Osteocyte (in vitro differentiated cells): ENCODE measurements around the gene RHOT2. TPM values are rescaled to one million over a fixed set of nuclear protein-coding genes. Genes with fewer than 3 reads are reported as not detected.

Source experiments
- DNase-seq: peaks from one replicate; pipeline ENCODE4 v3.0.0; 2021; ENCODE audit warnings: mixed read lengths; ENCODE audit not compliant: unreplicated experiment; ENCODE audit errors: extremely low spot score
- H3K27ac Mint-ChIP-seq: one replicate; pipeline ENCODE4 v1.8.0; 2021; ENCODE audit warnings: mild to moderate bottlenecking, mixed read lengths; ENCODE audit not compliant: unreplicated experiment
- H3K27me3 Mint-ChIP-seq: one replicate; pipeline ENCODE4 v1.8.0; 2021; ENCODE audit warnings: mixed read lengths; ENCODE audit not compliant: unreplicated experiment
- H3K36me3 Mint-ChIP-seq: one replicate; pipeline ENCODE4 v1.8.0; 2021; ENCODE audit warnings: mixed read lengths; ENCODE audit not compliant: unreplicated experiment
- H3K4me1 Mint-ChIP-seq: one replicate; pipeline ENCODE4 v1.8.0; 2021; ENCODE audit warnings: mixed read lengths; ENCODE audit not compliant: unreplicated experiment
- H3K4me3 Mint-ChIP-seq: one replicate; pipeline ENCODE4 v1.8.0; 2021; ENCODE audit warnings: mild to moderate bottlenecking, moderate library complexity, mixed read lengths; ENCODE audit not compliant: unreplicated experiment
- H3K9me3 Mint-ChIP-seq: one replicate; pipeline ENCODE4 v1.8.0; 2021; ENCODE audit warnings: mixed read lengths; ENCODE audit not compliant: unreplicated experiment
- CTCF ChIP-seq: fragments of 200-600 bp; sonication (generic); IDR thresholded peaks from 2 replicates; pipeline ENCODE4 v1.5.0; 2021; ENCODE audit warnings: antibody characterized with exemption, mild to moderate bottlenecking, moderate library complexity
- total RNA-seq: library from RNA; stranded (reverse); gene quantifications from 2 replicates; pipeline ENCODE4 v1.2.1, GENCODE V29; 2021

The RHOT2 gene
- total RNA-seq, 1 donor from 2014 or later, result 126 TPM

- Mint-ChIP-seq H3K27me3 (no peaks in the 10 kb centered on the region), H3K9me3 (no peaks in the 10 kb centered on the region)
Observed at GRCh38 chr16:652454-653305, 15.3 kb upstream of the RHOT2 start.

GRCh38 chr16:654034-654433, 13.9 kb upstream of the RHOT2 start:
- Mint-ChIP-seq H3K27me3 (no peaks in the 10 kb centered on the region), H3K27ac (no peak overlapping the region), H3K4me3 (no peak overlapping the region), H3K36me3 (peaks cover 2% of the 10 kb centered on the region), H3K4me1 (peaks cover 8% of the 10 kb centered on the region), H3K9me3 (no peaks in the 10 kb centered on the region)
- TF ChIP-seq CTCF, result no peak
- no peak for DNase-seq

More at GRCh38 chr16:652454-653305, 15.3 kb upstream of the RHOT2 start:
- no peak for DNase-seq
- H3K4me3 Mint-ChIP-seq, result no peak overlapping the region
- no peaks in the 10 kb centered on the region for H3K36me3 Mint-ChIP-seq
- H3K27ac Mint-ChIP-seq, result no peak overlapping the region
- TF ChIP-seq CTCF, result no peak
- peaks cover 17% of the 10 kb centered on the region for H3K4me1 Mint-ChIP-seq

DNA sequence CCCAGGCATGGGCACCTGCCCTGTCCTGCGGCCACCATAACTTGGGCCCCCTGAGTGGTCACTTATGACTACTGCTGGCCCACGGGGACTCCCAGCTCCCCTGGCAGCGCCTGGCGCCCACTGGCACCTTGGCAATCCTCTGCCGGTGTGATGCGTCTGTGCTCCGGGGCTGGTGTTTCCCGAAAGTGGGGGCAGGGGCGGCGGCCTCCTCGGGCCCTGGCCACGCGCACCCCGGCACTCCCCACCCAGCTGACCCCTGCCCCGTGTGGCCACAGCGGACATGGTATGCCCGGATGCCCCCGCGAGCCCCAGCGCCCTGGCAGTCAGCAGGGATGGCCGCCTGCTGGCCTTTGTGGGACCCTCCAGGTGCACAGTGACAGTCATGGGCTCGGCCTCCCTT, 10.4 kb upstream of the RHOT2 start:
- Mint-ChIP-seq H3K27ac (no peak overlapping the region), H3K4me1 (peaks cover 5% of the 10 kb centered on the region), H3K9me3 (no peaks in the 10 kb centered on the region), H3K27me3 (no peaks in the 10 kb centered on the region), H3K36me3 (peaks cover 2% of the 10 kb centered on the region), H3K4me3 (no peak overlapping the region)
- no peak for TF ChIP-seq CTCF
- no peak for DNase-seq

DNA sequence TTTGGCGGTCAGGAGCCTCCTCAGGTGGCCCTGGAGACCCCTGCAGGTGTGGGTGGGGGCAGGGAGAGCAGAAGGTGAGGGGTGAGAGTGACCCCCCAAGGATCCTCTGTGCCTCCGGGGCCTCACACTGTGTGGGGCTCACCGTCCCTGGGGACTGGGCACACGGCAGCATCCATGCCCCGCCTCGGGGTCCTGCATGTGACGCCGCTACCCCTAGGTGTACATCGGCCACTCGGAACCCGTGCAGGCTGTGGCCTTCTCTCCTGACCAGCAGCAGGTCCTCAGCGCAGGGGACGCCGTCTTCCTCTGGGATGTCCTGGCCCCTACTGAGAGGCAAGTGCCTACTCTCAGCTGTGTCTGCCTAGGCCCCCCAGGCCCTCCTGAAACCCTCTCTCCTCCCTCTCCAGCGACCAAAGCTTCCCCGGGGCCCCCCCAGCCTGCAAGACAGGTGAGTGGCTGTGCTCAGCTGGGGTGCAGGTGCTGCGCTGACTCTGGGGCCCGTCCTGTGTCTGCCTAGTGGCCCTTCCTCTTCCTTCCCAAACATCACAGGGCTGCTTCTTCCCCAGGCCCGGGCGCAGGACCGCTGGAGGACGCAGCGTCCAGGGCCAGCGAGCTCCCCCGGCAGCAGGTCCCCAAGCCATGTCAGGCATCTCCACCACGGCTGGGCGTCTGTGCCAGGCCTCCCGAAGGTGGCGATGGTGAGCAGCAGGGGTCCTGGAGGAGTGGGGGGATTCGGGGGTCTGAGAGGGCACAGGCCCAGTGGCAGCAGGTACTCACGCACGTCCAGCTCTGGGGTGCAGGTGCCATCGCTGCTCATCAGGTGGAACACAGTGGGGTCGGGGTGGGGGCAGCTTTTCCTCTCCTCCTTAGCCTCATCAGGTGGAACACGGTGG, 9.0 kb upstream of the RHOT2 start:
- no peak for DNase-seq
- H3K9me3 Mint-ChIP-seq, result no peaks in the 10 kb centered on the region
- TF ChIP-seq CTCF, result no peak

GRCh38 chr16:659618-660017, 8.3 kb upstream of the RHOT2 start:
- Mint-ChIP-seq H3K9me3 (no peaks in the 10 kb centered on the region), H3K36me3 (peaks cover 2% of the 10 kb centered on the region), H3K4me1 (peaks cover 5% of the 10 kb centered on the region), H3K4me3 (no peak overlapping the region), H3K27ac (no peak overlapping the region), H3K27me3 (no peaks in the 10 kb centered on the region)
- no peak for TF ChIP-seq CTCF
- DNase-seq, result no peak

More for the DNA sequence above, 9.0 kb upstream of the RHOT2 start:
- Mint-ChIP-seq H3K4me1 (peaks cover 5% of the 10 kb centered on the region), H3K27ac (no peak overlapping the region), H3K4me3 (no peak overlapping the region), H3K27me3 (no peaks in the 10 kb centered on the region), H3K36me3 (peaks cover 2% of the 10 kb centered on the region)
